Hepatocyte (in vitro differentiated cells): ENCODE results near the gene FADD.

Experiments used
- EZH2 ChIP-seq: fragments of 200-600 bp; sonication (generic); IDR thresholded peaks from 2 replicates; pipeline ENCODE4 v1.6.1; 2016; ENCODE audit warnings: antibody characterized with exemption, mild to moderate bottlenecking, borderline replicate concordance
- EZH2phosphoT487 ChIP-seq: fragments of 200-600 bp; sonication (generic); IDR thresholded peaks from one replicate; pipeline ENCODE4 v1.6.1; 2018; ENCODE audit warnings: antibody characterized with exemption, mild to moderate bottlenecking, low read depth, moderate library complexity; ENCODE audit not compliant: unreplicated experiment, severe bottlenecking
- TF ChIP-seq, protein P1 (sequence below): fragments of 200-600 bp; sonication (generic); IDR thresholded peaks from 2 replicates; pipeline ENCODE4 v1.5.1; 2016; ENCODE audit warnings: antibody characterized with exemption, mild to moderate bottlenecking; ENCODE audit not compliant: poor library complexity

GRCh38 chr11:70168405-70168754 is 34.7 kb upstream of the FADD start:
- TF ChIP-seq EZH2 = no peak
- TF ChIP-seq, protein P1, sequence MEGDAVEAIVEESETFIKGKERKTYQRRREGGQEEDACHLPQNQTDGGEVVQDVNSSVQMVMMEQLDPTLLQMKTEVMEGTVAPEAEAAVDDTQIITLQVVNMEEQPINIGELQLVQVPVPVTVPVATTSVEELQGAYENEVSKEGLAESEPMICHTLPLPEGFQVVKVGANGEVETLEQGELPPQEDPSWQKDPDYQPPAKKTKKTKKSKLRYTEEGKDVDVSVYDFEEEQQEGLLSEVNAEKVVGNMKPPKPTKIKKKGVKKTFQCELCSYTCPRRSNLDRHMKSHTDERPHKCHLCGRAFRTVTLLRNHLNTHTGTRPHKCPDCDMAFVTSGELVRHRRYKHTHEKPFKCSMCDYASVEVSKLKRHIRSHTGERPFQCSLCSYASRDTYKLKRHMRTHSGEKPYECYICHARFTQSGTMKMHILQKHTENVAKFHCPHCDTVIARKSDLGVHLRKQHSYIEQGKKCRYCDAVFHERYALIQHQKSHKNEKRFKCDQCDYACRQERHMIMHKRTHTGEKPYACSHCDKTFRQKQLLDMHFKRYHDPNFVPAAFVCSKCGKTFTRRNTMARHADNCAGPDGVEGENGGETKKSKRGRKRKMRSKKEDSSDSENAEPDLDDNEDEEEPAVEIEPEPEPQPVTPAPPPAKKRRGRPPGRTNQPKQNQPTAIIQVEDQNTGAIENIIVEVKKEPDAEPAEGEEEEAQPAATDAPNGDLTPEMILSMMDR = no peak
- TF ChIP-seq EZH2phosphoT487 = no peak
